HG03025 (cell line): ENCODE data around the gene ZNF284.
"Not testable (repeated sequence)": the region's sequence is repeated elsewhere in the genome, so short reads cannot be mapped to it uniquely, and the experiment has no call there.

Experiments
- ATAC-seq: cut with Tn5 transposase; IDR thresholded peaks from one replicate; pipeline ENCODE4 v1.9.1; 2021; ENCODE audit warnings: mild to moderate bottlenecking, moderate library complexity; ENCODE audit not compliant: unreplicated experiment, low FRiP score

ZNF284 gene

GRCh38 chr19:44109458-44109857 lies 37.5 kb downstream of the ZNF284 start:
- ATAC-seq, result no peak

DNA sequence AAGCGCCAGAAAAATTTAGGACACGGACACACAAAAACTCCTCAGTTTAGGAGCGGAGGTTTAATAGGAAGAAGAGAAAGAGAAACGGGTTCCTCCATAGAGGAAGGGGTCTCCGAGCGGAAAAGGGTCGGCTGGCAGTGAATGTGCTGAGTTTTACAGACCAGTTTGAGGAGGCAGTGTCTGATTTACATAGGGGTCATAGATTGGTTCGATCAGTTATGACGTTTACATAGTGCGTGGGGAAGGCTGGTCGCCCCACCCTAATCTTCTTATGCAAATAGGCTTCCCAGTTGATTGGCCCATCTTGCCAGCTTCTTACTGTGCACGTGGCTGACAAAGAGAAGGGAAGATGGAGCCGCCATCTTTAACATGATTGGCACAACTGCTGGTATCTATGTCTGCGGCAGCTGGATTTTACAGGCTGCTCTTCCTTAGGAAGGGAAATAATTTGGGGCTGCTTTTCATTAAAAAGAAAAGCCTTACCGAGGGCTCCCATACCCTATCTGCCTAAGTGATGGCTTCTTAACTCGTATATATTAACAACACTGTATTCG lies 40.0 kb downstream of the ZNF284 start:
- ATAC-seq, result no peak

- ATAC-seq, result no peak
Measured at GRCh38 chr19:44112802-44113137, 40.8 kb downstream of the ZNF284 start.

- peak; percentile 95 for ATAC-seq
Measured at GRCh38 chr19:44113138-44113783, 41.3 kb downstream of the ZNF284 start, which contains the start of gene ZNF225. TSS of gene ZNF225 (plus strand) at chr19:44113399. CDS start at chr19:44115828, 2,429 bp downstream.

GRCh38 chr19:44113784-44114390 lies 41.9 kb downstream of the ZNF284 start:
- no peak for ATAC-seq

- not testable (repeated sequence) for ATAC-seq
Measured at GRCh38 chr19:44121162-44121561, 49.2 kb downstream of the ZNF284 start.

GRCh38 chr19:44131955-44132354 lies 60.0 kb downstream of the ZNF284 start:
- no peak for ATAC-seq
